ENCODE results near the gene NPAS3.
A peak's percentile ranks its signal among the peaks of the same experiment; 100 is the strongest.

The NPAS3 gene

DNA sequence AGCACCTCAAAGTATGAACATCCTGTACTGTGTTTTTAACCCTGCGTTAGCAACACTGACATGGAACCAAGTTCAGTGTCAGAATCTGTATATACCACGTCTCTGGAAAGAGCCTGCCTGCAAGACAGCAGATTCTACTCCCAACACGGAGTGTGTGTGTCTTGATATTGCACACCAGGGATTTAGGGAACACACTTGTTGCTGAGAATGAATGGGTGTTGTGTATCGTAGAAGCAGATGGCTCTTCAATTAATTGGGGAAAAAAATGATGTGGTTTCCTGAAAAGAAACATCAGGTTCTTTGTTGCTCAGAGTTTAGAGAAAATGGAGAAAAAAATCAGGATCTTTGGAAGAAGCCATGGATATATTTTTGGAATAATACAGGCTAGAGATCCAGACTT lies 841.4 kb downstream of the NPAS3 start:
- DNase-seq, result no peak

DNA sequence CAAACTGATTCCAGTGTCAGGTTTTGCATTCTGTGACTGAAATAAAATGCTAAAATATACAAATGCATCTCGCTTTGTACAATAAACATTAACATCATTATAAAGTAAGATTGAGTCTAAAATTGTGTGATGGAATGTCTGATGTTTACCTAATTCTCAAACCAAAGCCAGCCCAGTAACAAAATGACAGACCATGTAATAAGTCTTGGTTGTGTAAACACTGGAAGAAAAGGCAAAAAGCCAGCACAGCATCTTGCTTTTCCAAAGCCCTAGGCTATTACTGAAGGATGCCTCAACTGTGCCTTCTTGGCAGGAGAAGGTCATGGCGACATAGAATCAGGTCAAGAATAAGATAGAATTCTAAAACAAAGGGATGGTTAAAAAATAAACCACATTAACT lies 842.6 kb downstream of the NPAS3 start:
- no peak for DNase-seq

DNA sequence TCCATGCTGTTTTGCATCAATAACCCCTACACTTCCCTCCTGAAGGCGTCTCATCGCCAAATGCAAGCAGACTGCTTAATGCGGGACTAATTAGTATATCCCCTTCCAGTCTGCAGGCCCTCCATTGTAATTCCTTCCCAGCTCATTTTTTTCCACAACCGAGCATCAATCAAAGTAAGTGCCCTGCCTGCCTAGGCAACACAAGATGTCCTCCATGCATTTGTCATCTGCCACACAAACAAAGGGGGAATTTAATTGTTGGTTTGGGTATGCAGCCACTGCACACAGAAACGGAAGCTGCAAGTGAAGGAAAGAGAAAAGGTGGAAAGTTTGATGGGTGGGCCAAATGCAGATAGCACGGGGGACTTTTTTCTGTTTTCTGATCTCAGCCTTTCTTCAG lies 844.2 kb downstream of the NPAS3 start:
- DNase-seq, result no peak

DNA sequence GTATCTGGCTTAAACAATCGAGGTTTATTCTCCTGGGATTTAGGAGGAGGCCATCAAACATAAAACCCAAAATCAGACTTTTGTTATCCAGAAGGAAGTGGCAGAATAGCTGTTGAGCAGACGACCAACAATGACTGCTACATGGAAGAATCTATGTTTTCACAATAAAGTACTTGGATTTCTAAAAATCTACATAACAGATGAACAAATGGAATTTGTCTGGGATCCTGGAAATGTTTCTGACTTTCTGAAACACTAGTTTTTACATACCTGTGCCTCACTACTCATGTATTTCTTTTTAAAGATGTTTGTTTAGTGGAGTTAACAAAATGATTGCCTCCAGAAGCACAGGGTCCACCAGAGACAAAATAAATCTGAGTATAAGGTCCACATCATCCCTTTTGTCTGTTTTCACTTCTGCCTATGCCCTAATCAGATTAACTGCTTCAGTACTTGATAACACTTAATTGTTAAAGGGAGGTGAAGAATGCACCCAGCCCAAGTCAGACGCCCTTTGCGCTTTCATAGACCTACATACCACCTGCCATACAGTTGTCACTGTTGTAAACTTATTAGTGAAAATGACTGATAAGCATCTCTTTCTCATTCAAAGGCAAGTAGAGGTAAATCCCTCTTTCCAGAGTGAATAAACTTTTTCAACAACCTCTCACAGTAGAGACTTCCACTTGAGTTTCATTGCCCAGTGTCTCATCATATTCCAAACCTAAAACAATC lies 847.6 kb downstream of the NPAS3 start:
- DNase-seq, result no peak

DNA sequence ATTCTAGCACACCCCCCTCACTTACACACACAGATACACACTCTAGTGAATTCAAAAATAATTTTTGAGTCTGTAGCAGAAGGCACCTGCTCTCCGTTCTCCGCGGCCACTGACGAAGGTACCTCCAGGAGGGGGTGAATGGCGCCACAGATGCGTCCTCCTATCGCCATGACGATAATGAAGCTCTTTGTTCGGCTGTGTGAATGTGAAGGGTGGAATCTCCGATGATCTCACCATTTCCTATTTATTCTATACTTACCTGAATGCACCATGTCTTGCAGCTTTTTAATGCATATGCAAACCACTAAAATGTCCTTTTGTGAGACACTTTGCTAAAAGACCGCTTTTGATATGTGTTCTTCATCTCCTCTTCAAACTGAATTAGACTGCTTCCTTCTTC lies 849.5 kb downstream of the NPAS3 start:
- no peak for DNase-seq

DNA sequence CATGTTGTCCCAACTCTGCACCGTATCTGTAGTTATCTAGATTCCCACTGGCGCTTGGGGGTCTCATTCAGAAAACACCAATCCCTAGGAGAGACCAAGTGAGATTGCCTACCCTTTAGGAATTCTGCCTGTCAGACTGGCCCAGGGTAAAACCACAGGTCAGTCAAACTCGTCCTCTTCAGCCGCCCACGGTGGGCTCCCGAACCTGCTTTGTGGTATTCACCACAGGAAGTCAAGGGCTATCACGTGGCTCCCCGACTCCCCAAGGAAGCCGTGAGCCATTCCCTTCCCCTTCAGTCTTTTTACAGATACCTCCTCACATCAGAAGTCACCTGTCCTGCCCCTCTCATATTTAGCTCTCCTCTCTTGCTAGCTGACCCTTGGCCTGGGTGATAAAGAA lies 852.3 kb downstream of the NPAS3 start:
- DNase-seq, result no peak

DNA sequence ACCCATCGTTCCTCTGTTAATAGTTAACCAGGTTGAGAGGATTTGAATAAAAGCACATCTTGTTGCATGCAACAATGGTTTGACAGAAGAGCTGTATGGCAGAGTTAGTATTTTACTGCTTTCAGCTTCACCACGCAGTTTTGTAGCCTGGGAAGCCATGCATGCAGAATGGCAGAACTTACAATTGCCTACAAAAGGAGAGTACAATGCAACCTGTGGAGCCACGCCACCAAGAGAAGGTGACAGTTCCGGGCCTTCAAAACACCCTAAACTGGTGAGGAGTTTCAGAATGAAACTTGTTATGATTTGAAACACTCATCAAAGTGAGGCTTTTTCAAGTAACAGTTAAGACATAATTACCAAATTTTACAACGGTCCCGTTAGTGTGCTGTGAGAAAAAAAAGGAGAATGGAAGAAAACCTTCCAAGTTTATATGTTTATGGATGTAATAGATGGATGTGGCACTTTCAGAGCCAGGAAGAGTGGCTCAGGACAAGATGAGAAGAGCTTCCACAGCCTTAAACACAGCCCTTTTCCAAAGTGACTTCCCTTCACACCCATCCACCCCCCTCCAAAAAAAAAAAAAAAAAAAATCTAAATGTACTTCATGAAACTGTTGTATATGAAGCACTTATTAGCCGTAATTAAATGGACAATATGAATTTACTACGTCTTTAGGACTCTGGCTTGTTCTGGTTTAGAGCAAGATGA lies 853.5 kb downstream of the NPAS3 start:
- no peak for DNase-seq

DNA sequence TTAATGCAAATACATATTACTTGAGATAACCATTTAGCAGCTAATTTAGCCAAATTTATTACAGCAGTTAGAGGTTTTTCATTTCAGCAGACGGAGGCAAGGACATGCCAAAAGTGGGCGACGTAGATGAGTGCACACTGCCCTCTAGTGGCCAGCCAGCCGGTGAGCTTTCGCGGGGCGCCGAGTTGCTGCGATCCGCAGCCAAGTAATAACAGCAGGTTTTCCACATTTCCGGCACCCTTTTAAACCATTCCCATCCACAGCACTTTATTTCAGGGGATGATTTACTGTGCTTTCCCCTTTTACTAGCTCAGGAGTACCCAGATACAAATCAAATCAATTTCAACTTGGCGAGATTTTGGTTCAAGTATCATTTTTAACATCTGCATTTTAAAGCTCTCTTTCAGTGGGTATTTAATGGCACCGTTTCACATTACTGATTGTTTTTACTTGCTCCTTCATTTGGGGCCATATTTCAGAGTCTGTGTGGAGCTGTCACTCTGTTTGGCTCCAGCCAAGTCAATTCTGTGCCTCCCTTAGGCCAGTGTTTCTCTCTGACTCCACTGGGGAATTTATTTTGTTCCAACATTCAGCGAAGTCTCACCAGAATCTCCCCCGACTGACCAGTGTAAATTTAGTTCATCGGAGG lies 854.2 kb downstream of the NPAS3 start:
- peak; percentile 74 for DNase-seq

DNA sequence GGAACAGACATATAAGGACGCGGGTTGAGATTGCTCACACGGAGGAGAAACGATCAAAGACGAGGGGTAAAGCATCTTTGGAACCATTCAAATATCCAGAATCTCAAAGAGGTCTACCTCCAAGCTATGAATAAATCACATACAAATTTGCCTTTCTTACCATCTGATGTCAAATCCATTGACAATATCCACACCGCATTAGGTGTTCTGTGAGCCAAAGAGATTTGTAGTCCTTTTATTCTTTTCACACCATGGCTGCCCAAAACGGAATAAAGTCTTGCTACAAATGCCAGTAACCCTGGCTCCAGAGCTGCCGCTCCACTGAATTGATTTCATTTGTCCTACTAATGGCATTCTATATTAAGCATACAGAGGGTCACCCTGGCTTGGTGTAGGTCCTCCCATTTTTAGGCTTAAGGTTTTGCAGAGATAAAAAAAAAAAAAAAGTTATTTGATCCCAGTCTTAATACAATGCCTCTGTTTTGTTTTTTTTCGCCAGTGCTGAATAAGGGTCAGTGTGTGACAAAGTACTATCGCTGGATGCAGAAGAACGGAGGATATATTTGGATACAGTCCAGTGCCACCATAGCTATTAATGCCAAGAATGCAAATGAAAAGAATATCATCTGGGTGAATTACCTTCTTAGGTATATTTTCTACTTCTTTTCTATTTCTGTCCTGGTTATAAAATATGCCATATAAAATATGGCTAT lies 854.9 kb downstream of the NPAS3 start:
- no peak for DNase-seq

DNA sequence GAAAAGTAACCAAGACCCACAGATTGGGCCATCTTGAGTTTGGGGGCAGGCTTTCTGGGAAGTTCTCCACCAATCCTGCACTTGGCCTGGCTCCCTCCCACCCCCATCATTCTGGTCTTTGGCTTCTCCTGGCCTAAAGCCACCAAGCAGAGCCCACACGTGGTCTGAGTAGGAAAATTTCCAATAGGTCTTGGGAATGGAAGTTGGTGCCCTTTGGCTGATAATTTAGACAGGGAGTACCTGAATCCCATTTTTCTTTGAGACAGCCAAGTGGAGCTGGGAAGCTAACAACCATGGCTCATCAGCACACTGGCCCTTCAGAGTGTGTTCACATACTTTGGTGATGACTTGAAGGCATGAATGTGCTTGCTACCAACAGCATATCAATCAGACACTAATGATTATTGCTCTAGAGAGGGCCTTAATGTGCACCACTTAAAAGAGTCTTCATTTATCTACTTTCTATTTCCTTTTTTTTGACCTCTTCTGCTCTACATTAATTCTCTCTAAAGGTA lies 856.2 kb downstream of the NPAS3 start:
- DNase-seq, result no peak

DNA sequence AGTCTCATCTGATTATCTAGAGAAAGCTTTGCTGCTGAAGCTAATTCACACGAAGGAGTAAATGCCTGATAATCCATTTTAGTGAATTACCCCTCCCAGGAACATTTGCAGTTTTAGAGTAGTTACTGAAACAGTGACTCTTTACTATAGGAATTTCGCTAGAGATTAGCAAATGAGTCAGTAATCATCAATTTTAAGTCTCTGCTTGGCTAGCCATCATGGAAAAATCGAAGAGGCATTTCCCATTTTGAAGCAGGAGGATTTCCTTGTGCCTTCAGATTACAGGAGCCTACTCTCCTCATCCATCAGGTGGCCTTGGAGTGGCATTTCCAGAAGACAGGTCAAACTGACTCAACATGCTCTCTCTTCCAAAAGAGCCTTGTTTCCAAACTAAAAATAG lies 857.7 kb downstream of the NPAS3 start:
- DNase-seq, result no peak

DNA sequence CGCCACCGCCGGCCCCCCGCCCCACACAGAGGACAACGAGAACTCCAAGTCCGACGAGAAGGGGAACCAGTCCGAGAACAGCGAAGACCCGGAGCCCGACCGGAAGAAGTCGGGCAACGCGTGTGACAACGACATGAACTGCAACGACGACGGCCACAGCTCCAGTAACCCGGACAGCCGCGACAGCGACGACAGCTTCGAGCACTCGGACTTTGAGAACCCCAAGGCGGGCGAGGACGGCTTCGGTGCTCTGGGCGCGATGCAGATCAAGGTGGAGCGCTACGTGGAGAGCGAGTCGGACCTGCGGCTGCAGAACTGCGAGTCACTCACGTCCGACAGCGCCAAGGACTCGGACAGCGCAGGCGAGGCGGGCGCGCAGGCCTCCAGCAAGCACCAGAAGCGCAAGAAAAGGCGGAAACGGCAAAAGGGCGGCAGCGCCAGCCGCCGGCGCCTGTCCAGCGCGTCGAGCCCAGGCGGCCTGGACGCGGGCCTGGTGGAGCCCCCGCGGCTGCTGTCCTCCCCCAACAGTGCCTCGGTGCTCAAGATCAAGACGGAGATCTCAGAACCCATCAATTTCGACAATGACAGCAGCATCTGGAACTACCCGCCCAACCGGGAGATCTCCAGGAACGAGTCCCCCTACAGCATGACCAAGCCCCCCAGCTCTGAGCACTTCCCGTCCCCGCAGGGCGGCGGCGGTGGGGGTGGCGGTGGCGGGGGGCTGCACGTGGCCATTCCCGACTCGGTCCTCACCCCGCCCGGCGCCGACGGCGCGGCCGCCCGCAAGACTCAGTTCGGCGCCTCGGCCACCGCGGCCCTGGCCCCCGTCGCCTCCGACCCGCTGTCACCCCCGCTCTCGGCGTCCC lies 861.3 kb downstream of the NPAS3 start:
- DNase-seq, result no peak

DNA sequence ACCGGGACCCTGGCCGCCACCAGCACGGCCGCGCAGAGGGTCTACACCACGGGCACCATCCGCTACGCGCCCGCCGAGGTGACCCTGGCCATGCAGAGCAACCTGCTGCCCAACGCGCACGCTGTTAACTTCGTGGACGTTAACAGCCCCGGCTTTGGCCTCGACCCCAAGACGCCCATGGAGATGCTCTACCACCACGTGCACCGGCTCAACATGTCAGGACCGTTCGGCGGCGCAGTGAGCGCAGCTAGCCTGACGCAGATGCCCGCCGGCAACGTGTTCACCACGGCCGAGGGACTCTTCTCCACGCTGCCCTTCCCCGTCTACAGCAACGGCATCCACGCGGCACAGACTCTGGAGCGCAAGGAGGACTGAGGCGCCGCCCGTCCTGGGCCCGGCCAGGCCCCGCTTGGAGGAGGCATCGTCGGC lies 862.1 kb downstream of the NPAS3 start:
- DNase-seq, result no peak

DNA sequence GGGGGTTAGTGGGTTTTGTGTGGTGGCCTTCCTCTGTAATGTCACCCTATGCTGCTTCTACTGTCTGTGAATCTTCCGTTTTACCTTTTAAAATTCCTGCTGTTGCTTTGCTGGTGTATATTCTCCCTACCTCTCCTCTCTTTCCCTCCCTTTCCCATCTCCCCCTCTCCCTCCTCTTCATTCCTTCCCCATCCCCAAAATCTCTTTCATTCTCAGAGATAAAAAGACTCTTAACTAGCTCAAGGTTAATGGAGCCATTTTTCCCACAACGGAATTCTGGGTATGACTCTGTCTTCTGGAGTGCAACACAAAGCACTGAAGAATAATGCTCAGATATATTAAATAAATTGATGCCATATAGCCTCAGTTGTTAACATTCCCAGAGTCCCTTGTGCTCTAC lies 864.1 kb downstream of the NPAS3 start:
- no peak for DNase-seq

DNA sequence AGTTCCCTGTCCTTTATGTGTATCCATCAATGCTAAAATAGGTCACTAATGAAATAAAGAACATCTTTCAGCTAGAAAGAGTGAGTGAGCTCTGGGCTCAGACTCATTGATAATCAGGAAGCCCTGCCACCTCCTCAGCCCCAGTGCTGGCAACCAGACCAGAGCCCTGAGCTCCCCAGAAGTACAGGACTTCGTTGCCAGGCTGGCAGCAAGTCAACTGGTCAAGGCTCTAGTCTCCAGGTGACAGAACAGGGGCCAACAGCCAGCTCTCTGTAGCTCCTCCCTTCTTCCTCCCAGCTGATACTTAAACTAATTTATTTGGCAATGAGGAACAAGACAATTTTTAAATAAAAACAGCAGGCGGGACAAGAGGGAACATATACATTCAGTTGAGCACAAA lies 866.9 kb downstream of the NPAS3 start:
- no peak for DNase-seq

DNA sequence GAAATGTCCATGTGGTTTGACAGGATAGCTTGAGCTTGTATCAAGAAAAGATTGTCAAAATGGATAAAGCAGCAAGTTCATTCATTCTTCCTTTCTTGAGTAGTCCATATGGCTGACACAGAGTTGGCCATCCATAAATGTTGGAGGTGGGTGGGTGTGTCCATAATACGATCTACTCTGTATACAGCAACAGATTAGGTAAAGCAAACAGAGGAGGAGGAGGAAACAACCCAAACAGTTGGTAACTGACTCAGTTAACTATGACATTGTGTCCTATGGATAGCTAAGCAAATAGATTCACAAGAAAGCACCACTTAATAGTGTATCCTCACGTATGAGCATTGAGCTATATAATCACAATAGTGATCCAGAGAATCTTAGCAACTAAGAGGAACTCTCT lies 868.2 kb downstream of the NPAS3 start:
- no peak for DNase-seq

DNA sequence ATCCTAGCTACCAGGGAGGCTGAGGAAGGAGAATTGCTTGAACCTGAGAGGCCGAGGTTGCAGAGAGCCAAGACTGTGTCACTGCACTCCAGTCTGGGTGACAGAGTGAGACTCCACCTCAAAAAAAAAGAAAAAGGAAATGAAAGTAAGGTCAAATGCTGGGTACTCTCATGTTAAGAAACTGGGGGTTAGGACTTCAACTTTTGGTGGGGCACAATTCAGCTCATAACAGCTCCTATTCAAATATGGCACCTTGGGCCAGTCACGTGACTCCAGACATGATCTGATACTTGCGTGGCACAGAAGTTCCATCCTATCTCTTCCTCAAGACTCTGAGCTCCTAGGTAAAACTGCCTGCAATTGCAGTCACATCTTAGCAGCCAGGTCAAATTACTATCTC lies 869.5 kb downstream of the NPAS3 start:
- no peak for DNase-seq

DNA sequence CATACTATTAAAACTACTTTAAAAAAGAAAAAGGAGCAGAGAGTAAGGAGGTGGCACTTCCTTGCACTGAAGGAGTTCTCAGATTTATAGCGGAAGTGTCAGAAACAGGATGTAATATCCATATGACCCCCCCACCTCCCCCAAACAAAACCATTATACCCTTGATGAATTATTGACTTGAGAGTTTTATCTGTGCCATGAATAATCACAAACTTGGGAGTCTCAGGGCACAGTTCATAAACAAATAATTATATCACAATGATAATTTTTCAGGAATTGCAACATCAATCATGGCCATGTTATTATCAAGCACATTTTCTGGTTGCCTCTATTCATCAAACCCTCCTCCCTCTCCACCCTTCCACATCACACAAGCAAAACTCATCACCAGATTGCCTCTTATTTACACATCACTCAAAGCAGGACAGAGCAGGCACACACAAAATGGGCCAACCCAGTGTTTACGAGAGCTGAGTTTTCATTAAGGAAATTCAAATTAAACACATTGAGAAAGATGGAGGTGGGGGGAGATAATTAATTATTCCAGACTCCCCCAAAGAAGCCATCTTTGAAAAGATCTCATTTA lies 870.8 kb downstream of the NPAS3 start:
- DNase-seq, result no peak

DNA sequence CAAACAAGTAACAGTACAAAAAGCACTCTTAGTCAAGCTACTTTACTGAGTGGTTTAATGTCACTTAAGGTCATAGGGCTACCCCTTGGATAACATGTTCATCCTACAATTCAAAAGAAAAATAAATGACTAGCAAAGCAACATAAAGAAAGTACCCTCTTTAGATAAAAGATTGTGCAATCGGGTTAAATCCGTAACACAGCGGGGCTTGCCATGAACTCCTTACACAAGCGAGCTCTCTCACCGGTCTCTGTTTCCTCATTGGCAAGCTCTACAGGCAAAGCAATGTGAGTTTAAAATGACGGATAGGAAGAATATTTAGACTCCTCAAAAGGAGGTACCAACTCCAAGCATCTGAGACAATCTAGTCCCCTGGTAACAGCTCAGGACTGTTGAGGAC lies 871.6 kb downstream of the NPAS3 start:
- DNase-seq, result no peak

DNA sequence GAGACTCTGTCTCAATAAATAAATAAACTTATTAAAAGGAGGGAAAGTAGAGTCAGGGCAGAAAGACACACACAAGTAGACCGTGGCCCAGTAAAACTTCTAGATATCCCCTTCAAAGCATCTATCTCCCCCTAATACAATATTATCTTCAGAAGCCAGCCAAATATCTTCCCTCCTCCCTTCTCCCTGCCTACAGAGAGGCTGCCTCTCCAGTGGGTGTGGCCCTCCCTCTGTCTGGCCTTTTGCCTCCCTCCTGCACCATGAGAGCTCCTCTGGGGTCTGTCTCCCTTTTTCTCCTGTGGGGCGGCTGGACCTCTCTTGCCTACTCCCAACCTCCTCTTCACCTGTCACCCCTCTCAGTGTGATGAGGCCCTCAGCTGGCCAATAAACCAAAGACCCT lies 873.0 kb downstream of the NPAS3 start:
- no peak for DNase-seq

DNA sequence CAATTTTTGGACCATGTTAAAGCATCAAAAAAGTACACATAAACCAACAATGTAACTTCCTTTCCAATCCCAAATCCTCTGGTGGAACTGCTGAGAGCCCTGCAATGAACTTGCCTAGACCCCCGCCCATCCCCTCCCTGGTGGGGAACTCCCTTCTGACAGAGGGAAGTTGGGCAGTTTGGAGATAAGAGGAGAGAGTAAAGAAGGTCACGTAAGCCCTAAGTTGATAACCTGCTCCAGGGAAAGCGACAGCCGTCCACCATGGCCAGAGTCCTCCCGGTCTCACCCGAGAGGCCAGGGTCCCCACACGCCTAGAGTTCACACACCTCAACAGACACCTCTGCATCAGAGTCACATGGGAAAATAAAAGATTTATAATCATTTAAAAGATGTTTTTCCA lies 873.5 kb downstream of the NPAS3 start:
- DNase-seq, result no peak

DNA sequence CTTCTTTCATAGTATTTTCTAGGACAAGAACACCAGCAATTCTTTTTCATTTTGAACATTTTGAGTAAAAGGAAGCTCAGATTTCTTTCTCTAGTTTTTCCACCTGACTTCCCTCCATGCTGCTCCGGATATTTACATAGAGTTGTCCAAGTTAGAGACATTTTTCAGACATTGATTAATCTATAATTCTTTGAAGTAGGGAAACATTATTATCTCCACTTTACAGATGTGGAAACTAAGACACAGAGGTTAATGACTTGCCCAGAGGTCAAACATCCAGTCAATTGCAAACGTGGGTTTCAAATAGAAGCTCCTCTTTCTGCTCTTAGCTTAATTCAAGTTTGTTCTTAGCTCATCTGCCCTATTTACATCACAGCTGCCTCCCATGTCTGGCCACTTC lies 873.9 kb downstream of the NPAS3 start:
- DNase-seq, result no peak

Measured in NCI-H1048 (cell line).